Heart left ventricle (tissue), 16 donors: Measurements from ENCODE around the gene ARPC3. TPM values are rescaled to one million over a fixed set of nuclear protein-coding genes. Genes with fewer than 3 reads are reported as not detected.
"Not testable (repeated sequence)": the region's sequence is repeated elsewhere in the genome, so short reads cannot be mapped to it uniquely, and the experiment has no call there.

Experiments
- ATAC-seq, 4 donors: fragments of 200-7000 bp; cut with Tn5 transposase; one replicate each; pipeline ENCODE4 v1.9.1; 2020 to 2022; ENCODE audit warnings: moderate library complexity in 4 of 4, mild to moderate bottlenecking in 3 of 4, moderate number of reproducible peaks in 1 of 4
- DNase-seq, 5 donors: peaks; one replicate each; pipeline ENCODE4 v3.0.0-alpha.2; 2020
- H3K27ac ChIP-seq, 12 donors: fragments of 200-600 bp; sonication (generic) in 4 of 12; one replicate each; pipeline versions ENCODE4 v1.5.0 to v1.8.0; 2016 to 2022; ENCODE audit warnings: mild to moderate bottlenecking in 2 of 12
- H3K27me3 ChIP-seq, 9 donors: fragments of 200-600 bp; sonication (generic) in 2 of 9; one replicate each; pipeline versions ENCODE4 v1.5.1 to v1.8.0; 2016 to 2022; ENCODE audit warnings: mild to moderate bottlenecking in 3 of 9
- H3K36me3 ChIP-seq, 9 donors: fragments of 200-600 bp; sonication (generic) in 2 of 9; one replicate each; pipeline versions ENCODE4 v1.5.0 to v1.8.0; 2018 to 2022; ENCODE audit warnings: mild to moderate bottlenecking in 2 of 9
- H3K4me1 ChIP-seq, 12 donors: fragments of 200-600 bp; sonication (generic) in 4 of 12; one replicate each; pipeline versions ENCODE4 v1.5.0 to v1.8.0; 2016 to 2022; ENCODE audit warnings: mild to moderate bottlenecking in 3 of 12
- H3K4me3 ChIP-seq, 12 donors: fragments of 200-600 bp; sonication (generic) in 4 of 12; one replicate each; pipeline versions ENCODE4 v1.5.0 to v1.8.0; 2017 to 2022; ENCODE audit warnings: mild to moderate bottlenecking in 9 of 12, moderate library complexity in 4 of 12
- H3K9me3 ChIP-seq, 12 donors: fragments of 200-600 bp; sonication (generic) in 4 of 12; one replicate each; pipeline versions ENCODE4 v1.5.0 to v1.8.0; 2016 to 2022; ENCODE audit warnings: mild to moderate bottlenecking in 1 of 12
- POLR2A ChIP-seq, 2 donors: fragments of 450-650 bp; IDR thresholded peaks; one replicate each; pipeline ENCODE4 v1.6.1; 2017; ENCODE audit warnings: antibody characterized with exemption in 2 of 2, mild to moderate bottlenecking in 2 of 2, moderate library complexity in 2 of 2
- WGBS, 4 donors: extraction: QIAGEN DNeasy Blood & Tissue Kit in 2 of 4; methylation state at CpG; one replicate each; pipeline versions ENCODE4 v1.1.5 to v1.1.7; 2013 to 2018; 5-methylcytosine and 5-hydroxymethylcytosine counted together
- intact Hi-C, 10 donors: fragments of 100-400 bp; cut with DNase I; formaldehyde crosslinking; loops; one replicate each; pipeline versions ENCODE4 v1.11.1 to v1.14.2; 2022
- polyA plus RNA-seq, 2 donors: library from polyadenylated mRNA; stranded (reverse); fragments of 200-250 nt; gene quantifications; one replicate each; pipeline ENCODE4 v1.2.3, GENCODE V29; 2013
- total RNA-seq, 9 donors: library from RNA; depleted of rRNA in 2 of 9; stranded (reverse); fragments of >200 nt in 2 of 9; fragmentation: NEBNext Ultra II Directional in 3 of 9; extraction: Animal tissue kit (Norgen Biotek cat#: 25700) in 3 of 9; gene quantifications; one replicate each; pipeline versions ENCODE4 v1.1.0 to v1.2.4, GENCODE V29; 2016 to 2023
- TF ChIP-seq, protein P1 (sequence below), 12 donors: fragments of 200-600 bp; sonication (generic) in 4 of 12; IDR thresholded peaks; one replicate each; pipeline versions ENCODE4 v1.5.0 to v1.8.0; 2018 to 2022; ENCODE audit warnings: antibody characterized with exemption in 12 of 12, mild to moderate bottlenecking in 5 of 12
- donor health status: ischemic (EF 13 %, LVEDD 7.1; RV severe dilation, severe dysfunction).
- donor health status: healthy with polysubstance abuse.
- donor health status: DM: no; HTN: yes; CAD: no.
- donor health status: DM: no; HTN: no; CAD: no.
- donor health status: ischemic (EF 25% LVEDD 6.9; RV normal size, moderate dysfunction).
- donor health status: ischemic (EF 25% LVEDD 5.7; RV mildly dilated, moderate dysfunction).
- donor health status: healthy.
- donor health status: DM: yes; HTN: yes; CAD: no.
- donor health status: ischemic (EF 35%, LVEDD 5.7; RV mildly dilated, moderate dysfunction).
- donor health status: nonischemic (EF 11% LVEDD 7.7; RV severe dilation, severe dysfunction).
- donor health status: DM: yes; HTN: yes; CAD: no.
- donor health status: PGD.
- donor health status: ischemic (EF 29% LVEDD 5.4; RV normal size, mild dysfunction).
- donor health status: nonischemic (EF 23%, LVEDD 6.1; RV moderate dilation, normal function).

The ARPC3 gene
- total and polyA plus RNA-seq, 11 donors = 77.2 to 251 (median 134) TPM

DNA sequence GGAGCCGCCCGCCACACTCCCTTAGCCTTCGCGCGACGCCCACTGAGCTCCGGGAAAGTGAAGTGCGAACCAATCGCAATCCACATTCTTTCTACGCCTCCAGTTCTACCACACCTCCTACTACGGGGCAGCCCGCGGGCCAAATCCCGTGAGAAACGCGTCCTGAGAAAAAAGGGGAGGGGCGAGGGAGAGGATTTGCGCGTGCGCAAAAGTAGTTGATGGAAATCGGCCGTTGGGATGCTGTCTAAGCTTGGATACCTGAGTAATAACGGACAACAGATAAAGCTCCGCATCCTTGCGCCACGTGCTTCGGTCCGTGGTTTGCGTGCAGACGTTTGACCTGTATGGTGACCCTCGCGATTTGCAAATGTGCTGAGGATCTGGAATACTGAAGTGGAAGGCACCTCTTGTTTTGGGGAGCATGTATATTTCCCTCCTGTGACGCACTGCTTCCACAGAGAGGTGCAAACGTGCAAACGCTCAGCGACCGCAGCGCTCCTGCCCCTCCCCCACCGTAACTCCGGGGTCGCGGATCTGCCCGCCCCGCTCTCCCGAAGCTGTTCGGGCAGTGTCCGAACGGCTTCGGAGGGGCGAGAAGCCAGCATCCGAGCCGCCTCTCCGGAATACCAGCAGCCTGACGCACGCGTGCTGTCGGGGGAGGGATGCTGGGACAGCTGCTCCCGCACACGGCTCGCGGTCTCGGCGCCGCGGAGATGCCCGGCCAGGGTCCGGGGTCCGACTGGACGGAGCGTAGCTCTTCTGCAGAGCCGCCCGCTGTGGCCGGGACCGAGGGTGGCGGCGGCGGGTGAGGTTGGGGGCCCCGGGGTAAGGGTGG lies 18.3 kb upstream of the ARPC3 start, which contains the start of the genes FAM216A and GPN3:
Gene FAM216A (plus strand): TSS at position 632 of the 835 bp plus-strand sequence. CDS start 31 bp downstream, at position 663.
Gene GPN3 (minus strand): TSS at position 44 of the 835 bp plus-strand sequence. CDS start 54 bp downstream, outside the sequence.
- Histone ChIP-seq H3K9me3 (no peaks in the 10 kb centered on the region), H3K4me3 (peak within 1 kb of the TSS; percentile 59 to 97 (median 78)), H3K27ac (peak within 1 kb of the TSS in 11 of 12 donors; percentile 83 to 97 (median 87)), H3K27me3 (no peaks in the 10 kb centered on the region), H3K36me3 (peaks cover 0 to 20% (median 15%) of the 10 kb centered on the region in 9 donors), H3K4me1 (peaks cover 0 to 30% (median 16%) of the 10 kb centered on the region in 12 donors)
- intact Hi-C loops = loop anchor here in 6 of 10 donors (1.0 to 5.0 kb wide), 7 partner anchors 18 to 419 kb away; partner anchors contain the start of genes RAD9B (in 6 of the 6), VPS29 (in 6 of the 6) and ARPC3 (in 1 of the 6)
- ATAC-seq (peak; percentile 95 to 97 (median 96)), DNase-seq (peak; percentile 96 to 98 (median 97))
- TF ChIP-seq, protein P1, sequence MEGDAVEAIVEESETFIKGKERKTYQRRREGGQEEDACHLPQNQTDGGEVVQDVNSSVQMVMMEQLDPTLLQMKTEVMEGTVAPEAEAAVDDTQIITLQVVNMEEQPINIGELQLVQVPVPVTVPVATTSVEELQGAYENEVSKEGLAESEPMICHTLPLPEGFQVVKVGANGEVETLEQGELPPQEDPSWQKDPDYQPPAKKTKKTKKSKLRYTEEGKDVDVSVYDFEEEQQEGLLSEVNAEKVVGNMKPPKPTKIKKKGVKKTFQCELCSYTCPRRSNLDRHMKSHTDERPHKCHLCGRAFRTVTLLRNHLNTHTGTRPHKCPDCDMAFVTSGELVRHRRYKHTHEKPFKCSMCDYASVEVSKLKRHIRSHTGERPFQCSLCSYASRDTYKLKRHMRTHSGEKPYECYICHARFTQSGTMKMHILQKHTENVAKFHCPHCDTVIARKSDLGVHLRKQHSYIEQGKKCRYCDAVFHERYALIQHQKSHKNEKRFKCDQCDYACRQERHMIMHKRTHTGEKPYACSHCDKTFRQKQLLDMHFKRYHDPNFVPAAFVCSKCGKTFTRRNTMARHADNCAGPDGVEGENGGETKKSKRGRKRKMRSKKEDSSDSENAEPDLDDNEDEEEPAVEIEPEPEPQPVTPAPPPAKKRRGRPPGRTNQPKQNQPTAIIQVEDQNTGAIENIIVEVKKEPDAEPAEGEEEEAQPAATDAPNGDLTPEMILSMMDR (IDR thresholded peaks at IDR 0.05) = no peak
- TF ChIP-seq POLR2A (IDR thresholded peaks at IDR 0.05) = peak in 1 of 2 donors; percentile 66
- WGBS, 4 donors = 0 to 1% (median 0%) methylated on average over 23 to 78 of the region's 78 CpGs

DNA sequence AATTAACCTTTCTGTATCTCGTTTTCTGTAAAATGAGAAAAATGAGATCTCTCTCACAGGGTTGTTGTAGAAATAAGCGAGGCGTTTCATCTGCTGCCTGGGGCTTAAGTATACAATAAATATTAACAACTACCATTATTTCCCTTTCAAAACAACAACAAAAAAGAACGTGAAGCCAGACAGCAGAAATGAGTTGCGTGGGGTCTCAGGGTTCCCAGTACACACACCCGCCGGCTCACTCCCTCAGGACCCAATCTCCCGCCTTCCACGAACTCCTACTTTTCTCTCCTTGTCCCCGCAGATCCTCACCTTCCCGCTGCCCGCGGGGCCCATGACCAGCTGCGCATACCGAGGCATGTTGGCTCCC lies 17.7 kb upstream of the ARPC3 start:
- DNase-seq = no peak

DNA sequence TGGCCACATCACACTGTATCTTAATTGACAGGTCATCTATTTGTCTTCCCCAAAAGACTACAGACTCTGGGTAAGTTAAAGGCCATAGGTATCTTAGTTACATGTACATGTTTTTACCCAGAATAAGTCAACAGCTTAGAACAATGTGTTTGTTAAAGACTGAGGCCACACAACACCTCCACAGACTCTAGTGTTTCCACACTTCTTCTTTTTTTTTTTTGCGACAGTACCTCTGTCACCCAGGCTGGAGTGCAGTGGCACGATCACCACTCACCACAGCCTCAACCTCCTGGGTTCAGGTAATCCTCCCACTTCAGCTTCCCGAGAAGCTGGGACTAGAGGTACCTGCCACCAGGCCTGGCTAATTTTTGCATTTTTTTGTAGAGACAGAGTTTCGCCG lies 16.7 kb upstream of the ARPC3 start:
- Histone ChIP-seq H3K4me3 (peak overlapping the region in 5 of 12 donors; percentile 76 to 97 (median 78)), H3K36me3 (peaks cover 0 to 35% (median 26%) of the 10 kb centered on the region in 9 donors), H3K27ac (peak overlapping the region in 1 of 12 donors; percentile 85), H3K27me3 (no peaks in the 10 kb centered on the region), H3K9me3 (no peaks in the 10 kb centered on the region), H3K4me1 (peaks cover 0 to 30% (median 16%) of the 10 kb centered on the region in 12 donors)
- intact Hi-C loops = loop anchor here in 7 of 10 donors (2.0 to 5.0 kb wide), 5 partner anchors 16 to 421 kb away; partner anchors contain the start of genes RAD9B (in 4 of the 7), VPS29 (in 4 of the 7) and ARPC3 (in 1 of the 7)
- TF ChIP-seq POLR2A (IDR thresholded peaks at IDR 0.05) = no peak
- TF ChIP-seq, protein P1 (IDR thresholded peaks at IDR 0.05) = no peak
- ATAC-seq (no peak), DNase-seq (no peak)
- WGBS, 4 donors = 70 to 81% (median 75%) methylated on average over 5 of the region's 5 CpGs

More for the DNA sequence above, 17.7 kb upstream of the ARPC3 start:
- Histone ChIP-seq H3K4me1 (peaks cover 0 to 30% (median 16%) of the 10 kb centered on the region in 12 donors), H3K27ac (peak overlapping the region in 11 of 12 donors; percentile 76 to 97 (median 87)), H3K9me3 (no peaks in the 10 kb centered on the region), H3K27me3 (no peaks in the 10 kb centered on the region), H3K36me3 (peaks cover 0 to 24% (median 19%) of the 10 kb centered on the region in 9 donors), H3K4me3 (peak overlapping the region; percentile 59 to 97 (median 78))
- no peak for ATAC-seq
- 0% methylated on average over 12 to 15 of the region's 15 CpGs for WGBS, 4 donors
- TF ChIP-seq POLR2A (IDR thresholded peaks at IDR 0.05) = no peak
- TF ChIP-seq, protein P1 (IDR thresholded peaks at IDR 0.05) = no peak
- intact Hi-C loops = loop anchor here in 7 of 10 donors (1.0 to 5.0 kb wide), 7 partner anchors 17 to 419 kb away; partner anchors contain the start of genes RAD9B (in 6 of the 7), VPS29 (in 6 of the 7) and ARPC3 (in 2 of the 7)

DNA sequence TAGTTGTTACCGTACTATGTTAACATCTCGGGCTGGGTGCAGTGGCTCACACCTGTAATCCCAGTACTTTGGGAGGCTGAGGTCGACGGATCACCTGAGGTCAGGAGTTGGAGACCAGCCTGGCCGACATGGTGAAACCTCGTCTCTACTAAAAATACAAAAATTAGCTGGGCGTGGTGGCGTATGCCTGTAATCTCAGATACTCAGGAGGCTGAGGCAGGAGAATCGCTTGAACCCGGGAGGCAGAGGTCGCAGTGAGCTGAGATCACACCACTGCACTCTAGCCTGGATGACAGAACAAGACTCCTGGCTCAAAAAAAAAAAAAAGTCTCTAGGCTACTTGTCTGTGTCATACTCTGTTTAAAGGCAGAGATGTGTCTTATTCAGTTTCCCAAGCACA lies 15.6 kb upstream of the ARPC3 start:
- intact Hi-C loops = loop anchor here in 7 of 10 donors (2.0 to 5.0 kb wide), 5 partner anchors 15 to 422 kb away; partner anchors contain the start of genes RAD9B (in 4 of the 7), VPS29 (in 4 of the 7) and ARPC3 (in 1 of the 7)
- peaks cover 0 to 30% (median 16%) of the 10 kb centered on the region in 12 donors for H3K4me1 ChIP-seq
- 93 to 95% (median 94%) methylated on average over 11 of the region's 11 CpGs for WGBS, 4 donors
- not testable (repeated sequence) for DNase-seq, H3K27ac ChIP-seq, H3K4me3 ChIP-seq, ATAC-seq, H3K9me3 ChIP-seq, H3K27me3 ChIP-seq
- peaks cover 0 to 45% (median 35%) of the 10 kb centered on the region in 9 donors for H3K36me3 ChIP-seq
